Kidney (tissue), 14 donors: ENCODE measurements around the gene CD36. TPM values are rescaled to one million over a fixed set of nuclear protein-coding genes. Genes with fewer than 3 reads are reported as not detected.

Source experiments
- DNase-seq, 5 donors: peaks; one replicate each; pipeline ENCODE4 v3.0.0-alpha.2; 2013 to 2020
- FAIRE-seq: peaks from 2 replicates; lab custom pipeline; 2012; peaks lifted over from hg19 to GRCh38; lab: Jason Lieb, UNC
- H3K27ac ChIP-seq, 2 donors: one replicate each; pipeline ENCODE4 v1.7.0; 2013; ENCODE audit warnings: low read depth in 2 of 2, low read length in 2 of 2, inconsistent platforms in 1 of 2
- H3K27me3 ChIP-seq: one replicate; pipeline ENCODE4 v1.7.1; 2013; ENCODE audit warnings: low read length, inconsistent platforms; ENCODE audit not compliant: control insufficient read depth, insufficient read depth
- H3K36me3 ChIP-seq, 3 donors: one replicate each; pipeline versions ENCODE4 v1.7.0 to v1.7.1; 2013; ENCODE audit warnings: low read length in 3 of 3, control low read depth in 1 of 3, inconsistent platforms in 1 of 3; ENCODE audit not compliant: insufficient read depth in 3 of 3, control insufficient read depth in 2 of 3
- H3K4me1 ChIP-seq, 3 donors: one replicate each; pipeline versions ENCODE4 v1.7.0 to v1.7.1; 2013; ENCODE audit warnings: low read length in 3 of 3, inconsistent platforms in 1 of 3, low read depth in 1 of 3; ENCODE audit not compliant: control insufficient read depth in 2 of 3, insufficient read depth in 2 of 3
- H3K4me3 ChIP-seq, 3 donors: one replicate each; pipeline versions ENCODE4 v1.7.0 to v1.8.1; 2013; ENCODE audit warnings: low read length in 3 of 3, control low read depth in 1 of 3, inconsistent platforms in 1 of 3
- H3K9ac ChIP-seq, 3 donors: one replicate each; pipeline versions ENCODE4 v1.7.0 to v1.7.1; 2013; ENCODE audit warnings: low read length in 3 of 3, control low read depth in 1 of 3, inconsistent platforms in 1 of 3
- H3K9me3 ChIP-seq, 3 donors: one replicate each; pipeline versions ENCODE4 v1.7.0 to v1.7.1; 2013; ENCODE audit warnings: low read length in 3 of 3, control low read depth in 1 of 3, inconsistent platforms in 1 of 3; ENCODE audit not compliant: control insufficient read depth in 2 of 3, insufficient read depth in 1 of 3
- intact Hi-C: fragments of 100-400 bp; cut with DNase I; formaldehyde crosslinking; loops from one replicate; pipeline ENCODE4 v1.11.1; 2022
- polyA plus RNA-seq: library from polyadenylated mRNA; stranded (reverse); fragments of 350-450 nt; fragmentation: Illumina TruSeq; extraction: RNeasy Lipid Tissue Mini Kit (QIAGEN cat#74804); gene quantifications from one replicate; pipeline ENCODE4 v1.2.3, GENCODE V29; 2014; ENCODE audit warnings: low read depth, low replicate concordance; ENCODE audit not compliant: insufficient read depth
- total RNA-seq: library from RNA; stranded (reverse); fragmentation: NEBNext Ultra II Directional; extraction: Animal tissue kit (Norgen Biotek cat#: 25700); gene quantifications from one replicate; pipeline ENCODE4 v1.2.1, GENCODE V29; 2021
- TF ChIP-seq, protein P1 (sequence below): IDR thresholded peaks from 3 replicates; pipeline ENCODE4 v1.5.1; 2012; ENCODE audit warnings: mild to moderate bottlenecking, moderate library complexity, borderline replicate concordance; ENCODE audit not compliant: insufficient read depth; ENCODE audit errors: extremely low read depth
- donor health status: control.
- donor health status: control.
- donor health status: control.
- donor health status: control.
- donor health status: control.
- donor health status: DM: yes; HTN: yes; CAD: no.
- donor health status: Normal renal cell carcinoma (clear cell type).

Gene CD36
- total and polyA plus RNA-seq, 2 donors from 2014 or later: 6.7 to 10.0 TPM

DNA sequence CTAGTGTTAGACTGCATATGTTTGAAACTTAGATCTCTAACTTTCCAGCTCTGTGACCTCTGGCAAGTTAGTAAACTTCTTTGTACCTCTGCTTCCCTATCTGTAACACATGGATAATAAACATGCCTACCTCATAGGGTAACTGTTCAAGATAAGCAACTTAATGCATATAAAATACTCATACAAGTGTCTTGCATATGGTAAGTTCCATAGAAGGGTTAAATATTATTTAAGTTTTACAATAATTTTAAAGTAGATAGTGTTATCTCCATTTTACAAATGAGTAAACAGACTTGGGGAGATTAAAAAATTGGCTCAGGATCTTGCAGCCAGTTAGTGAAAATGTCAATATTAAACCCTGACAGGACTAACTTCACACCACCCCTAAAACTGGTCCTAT lies 30.1 kb upstream of the CD36 start:
- no peaks in the 10 kb centered on the region for H3K27me3 ChIP-seq
- H3K9ac ChIP-seq: no peak overlapping the region
- no peak overlapping the region for H3K27ac ChIP-seq
- DNase-seq (no peak), FAIRE-seq (no peak)
- H3K36me3 ChIP-seq: no peaks in the 10 kb centered on the region
- TF ChIP-seq, protein P1, sequence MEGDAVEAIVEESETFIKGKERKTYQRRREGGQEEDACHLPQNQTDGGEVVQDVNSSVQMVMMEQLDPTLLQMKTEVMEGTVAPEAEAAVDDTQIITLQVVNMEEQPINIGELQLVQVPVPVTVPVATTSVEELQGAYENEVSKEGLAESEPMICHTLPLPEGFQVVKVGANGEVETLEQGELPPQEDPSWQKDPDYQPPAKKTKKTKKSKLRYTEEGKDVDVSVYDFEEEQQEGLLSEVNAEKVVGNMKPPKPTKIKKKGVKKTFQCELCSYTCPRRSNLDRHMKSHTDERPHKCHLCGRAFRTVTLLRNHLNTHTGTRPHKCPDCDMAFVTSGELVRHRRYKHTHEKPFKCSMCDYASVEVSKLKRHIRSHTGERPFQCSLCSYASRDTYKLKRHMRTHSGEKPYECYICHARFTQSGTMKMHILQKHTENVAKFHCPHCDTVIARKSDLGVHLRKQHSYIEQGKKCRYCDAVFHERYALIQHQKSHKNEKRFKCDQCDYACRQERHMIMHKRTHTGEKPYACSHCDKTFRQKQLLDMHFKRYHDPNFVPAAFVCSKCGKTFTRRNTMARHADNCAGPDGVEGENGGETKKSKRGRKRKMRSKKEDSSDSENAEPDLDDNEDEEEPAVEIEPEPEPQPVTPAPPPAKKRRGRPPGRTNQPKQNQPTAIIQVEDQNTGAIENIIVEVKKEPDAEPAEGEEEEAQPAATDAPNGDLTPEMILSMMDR: no peak
- H3K4me1 ChIP-seq: no peaks in the 10 kb centered on the region
- no peak overlapping the region for H3K4me3 ChIP-seq
- intact Hi-C loops: no loop called here
- no peaks in the 10 kb centered on the region for H3K9me3 ChIP-seq

DNA sequence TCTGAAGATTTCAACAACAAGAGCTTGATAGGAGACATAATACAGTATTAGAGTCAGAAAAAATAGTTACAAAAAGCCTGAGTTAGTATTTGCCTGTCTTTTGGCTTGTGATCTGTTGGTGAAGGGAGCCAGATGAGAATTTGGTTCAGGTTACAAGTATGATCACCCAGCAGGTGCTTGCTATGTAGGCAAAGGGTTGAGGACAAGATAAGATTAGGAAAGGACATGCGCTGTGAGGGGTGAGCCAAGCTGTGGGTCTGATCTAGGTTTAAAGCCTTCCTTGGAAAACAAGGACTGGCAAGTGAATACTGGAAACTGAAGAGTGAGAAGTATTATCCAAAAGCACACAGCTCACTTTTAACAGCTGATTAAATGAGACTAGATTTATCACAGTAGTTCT lies 28.7 kb upstream of the CD36 start:
- TF ChIP-seq, protein P1: no peak
- no peak overlapping the region for H3K27ac ChIP-seq
- no peaks in the 10 kb centered on the region for H3K4me1 ChIP-seq
- no peaks in the 10 kb centered on the region for H3K27me3 ChIP-seq
- no peaks in the 10 kb centered on the region for H3K9me3 ChIP-seq
- no peak overlapping the region for H3K9ac ChIP-seq
- H3K36me3 ChIP-seq: no peaks in the 10 kb centered on the region
- no peak overlapping the region for H3K4me3 ChIP-seq
- intact Hi-C loops: no loop called here
- DNase-seq (no peak), FAIRE-seq (no peak)

DNA sequence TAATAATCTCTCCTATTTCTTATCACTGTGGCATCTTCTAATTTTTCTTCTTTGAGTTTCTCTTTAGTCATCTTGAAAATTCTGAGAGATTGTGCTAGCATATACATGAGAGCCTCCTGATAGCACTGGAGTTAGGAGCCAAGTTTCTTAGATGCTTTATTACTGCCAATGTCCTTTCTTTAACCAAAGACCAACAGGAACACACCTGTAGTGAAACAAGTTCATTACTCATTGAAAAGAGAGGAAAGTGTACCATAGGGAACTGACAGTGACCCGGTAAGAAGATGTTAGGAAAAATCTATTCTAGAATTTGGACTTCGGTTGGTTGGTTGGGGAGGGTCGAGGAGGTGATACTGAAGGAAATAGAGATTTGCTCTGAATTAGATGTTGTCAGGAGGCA lies 27.1 kb upstream of the CD36 start:
- H3K4me1 ChIP-seq: no peaks in the 10 kb centered on the region
- no peak overlapping the region for H3K4me3 ChIP-seq
- FAIRE-seq (no peak), DNase-seq (no peak)
- intact Hi-C loops: no loop called here
- H3K9ac ChIP-seq: no peak overlapping the region
- TF ChIP-seq, protein P1: no peak
- H3K27me3 ChIP-seq: no peaks in the 10 kb centered on the region
- H3K27ac ChIP-seq: no peak overlapping the region
- H3K36me3 ChIP-seq: no peaks in the 10 kb centered on the region
- no peaks in the 10 kb centered on the region for H3K9me3 ChIP-seq

DNA sequence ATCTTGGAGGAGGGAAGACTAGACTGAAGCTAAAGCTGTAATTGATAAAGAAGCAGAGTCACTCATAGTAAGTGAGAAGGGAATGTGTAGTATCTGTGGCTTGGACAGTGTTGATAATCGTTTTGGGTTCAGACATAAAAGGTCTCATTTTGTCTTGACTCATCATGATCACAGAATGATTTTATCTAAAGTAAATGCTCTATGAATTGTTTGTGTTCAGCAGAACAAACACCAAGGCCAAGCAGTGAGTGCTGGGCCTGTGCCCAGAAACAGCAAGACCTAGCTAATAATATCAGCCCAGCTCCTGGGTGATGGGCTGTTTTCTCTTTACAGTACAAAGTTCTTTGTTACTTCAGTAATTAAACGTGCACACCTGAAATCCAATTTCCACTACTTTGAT lies 26.7 kb upstream of the CD36 start:
- no peak overlapping the region for H3K9ac ChIP-seq
- no peak overlapping the region for H3K27ac ChIP-seq
- no peak for FAIRE-seq
- H3K4me3 ChIP-seq: no peak overlapping the region
- H3K27me3 ChIP-seq: no peaks in the 10 kb centered on the region
- TF ChIP-seq, protein P1: no peak
- H3K9me3 ChIP-seq: no peaks in the 10 kb centered on the region
- peak in 1 of 5 donors; percentile 34 for DNase-seq
- intact Hi-C loops: no loop called here
- H3K4me1 ChIP-seq: no peaks in the 10 kb centered on the region
- H3K36me3 ChIP-seq: no peaks in the 10 kb centered on the region
